Inflammatory macrophage treated with lipopolysaccharide for 1 hour (primary cell): ENCODE measurements around the gene NEUROD2.

Experiments used
- DNase-seq, 2 donors: peaks; one replicate each; pipeline ENCODE4 v3.0.0-alpha.2; 2020 to 2022

NEUROD2 gene

DNA sequence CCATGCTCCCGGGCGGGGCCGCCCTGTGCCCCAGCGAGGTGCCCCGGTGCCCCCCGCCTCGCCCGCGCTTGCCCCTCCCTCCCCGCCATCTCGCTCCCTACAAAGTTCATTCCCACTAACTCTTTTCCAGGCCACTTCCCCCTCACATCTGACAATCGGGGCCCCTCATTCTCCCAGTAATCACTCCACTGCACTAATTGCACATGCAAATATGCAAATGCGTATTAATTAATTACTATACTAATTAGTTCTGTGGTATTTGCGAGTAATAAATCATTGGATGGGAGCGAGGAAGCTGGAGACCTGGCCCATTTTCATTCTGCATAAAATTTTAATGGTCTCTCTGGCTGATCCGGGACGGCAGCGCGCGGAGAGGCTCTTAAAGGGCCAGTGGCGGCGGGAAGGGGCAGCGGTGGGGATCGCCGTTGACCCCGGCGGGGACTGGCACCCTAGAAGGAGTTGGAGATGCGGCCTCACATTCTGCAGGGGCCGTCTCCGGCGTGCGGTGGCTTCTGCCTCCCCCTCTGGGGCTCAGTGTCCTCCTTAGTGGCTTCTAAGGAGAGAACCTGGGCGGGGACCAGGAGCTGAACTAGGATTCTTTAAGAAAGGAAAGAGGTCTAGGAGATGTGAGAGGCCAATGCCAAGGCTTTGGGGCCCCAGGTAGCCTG, 10.7 kb upstream of the NEUROD2 start:
- no peak for DNase-seq

DNA sequence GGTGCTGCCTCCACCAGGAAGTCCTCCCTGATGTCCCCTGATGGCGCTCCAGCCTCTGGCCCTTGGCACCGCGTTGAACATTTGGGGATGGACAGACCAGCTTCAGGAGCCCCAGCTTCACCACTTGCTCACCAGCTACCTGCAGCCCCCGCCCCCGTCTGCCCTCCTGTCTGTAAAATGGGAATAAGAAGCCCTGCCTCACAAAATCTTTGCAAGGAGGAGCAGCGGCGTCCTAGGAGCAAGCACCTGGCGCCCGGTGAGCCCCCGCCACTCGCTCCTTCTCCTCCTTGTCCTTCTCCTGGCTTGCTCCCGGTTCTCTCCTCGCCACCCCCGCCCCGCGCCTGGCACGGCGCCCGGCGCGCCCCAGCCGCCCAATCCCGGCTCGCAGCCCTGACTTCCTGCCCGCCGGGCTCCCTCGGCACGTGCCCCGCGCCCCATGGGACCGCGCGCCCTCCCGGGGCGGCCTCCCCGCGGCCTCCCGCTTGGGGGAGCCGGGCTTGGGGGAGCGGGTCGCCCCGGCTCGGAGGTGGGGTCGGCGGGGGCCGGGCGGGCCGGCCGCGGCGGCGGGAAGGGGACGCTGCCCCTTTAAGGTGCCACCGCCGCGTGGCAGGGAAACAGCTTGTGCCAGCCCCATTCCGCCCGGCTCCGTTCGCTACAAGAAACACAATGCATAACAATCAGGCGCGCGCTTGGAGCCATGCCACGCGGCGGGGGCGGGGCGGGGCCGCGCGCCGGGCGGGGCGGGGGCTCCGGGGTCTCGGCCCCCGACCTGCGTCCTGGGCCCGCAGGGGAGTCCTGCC, 9.9 kb upstream of the NEUROD2 start:
- peak in 1 of 2 donors; percentile 37 for DNase-seq

DNA sequence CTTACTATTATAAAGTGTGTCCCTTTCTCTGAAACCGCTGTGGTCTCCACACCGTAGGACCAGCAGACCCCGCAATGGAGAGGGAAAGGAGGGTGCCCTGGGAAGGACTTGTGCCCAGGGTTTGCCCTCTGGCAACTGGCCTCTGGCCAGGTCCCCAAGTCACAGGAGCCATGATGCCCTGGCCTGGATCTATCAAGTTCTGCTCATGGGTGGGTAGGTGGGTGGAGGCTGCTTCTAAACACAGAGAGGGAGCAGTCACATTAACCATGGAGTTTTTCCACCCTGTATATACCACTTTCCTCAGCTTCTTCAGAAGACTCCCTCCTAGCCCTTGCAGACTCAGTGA, 9.4 kb upstream of the NEUROD2 start:
- no peak for DNase-seq

DNA sequence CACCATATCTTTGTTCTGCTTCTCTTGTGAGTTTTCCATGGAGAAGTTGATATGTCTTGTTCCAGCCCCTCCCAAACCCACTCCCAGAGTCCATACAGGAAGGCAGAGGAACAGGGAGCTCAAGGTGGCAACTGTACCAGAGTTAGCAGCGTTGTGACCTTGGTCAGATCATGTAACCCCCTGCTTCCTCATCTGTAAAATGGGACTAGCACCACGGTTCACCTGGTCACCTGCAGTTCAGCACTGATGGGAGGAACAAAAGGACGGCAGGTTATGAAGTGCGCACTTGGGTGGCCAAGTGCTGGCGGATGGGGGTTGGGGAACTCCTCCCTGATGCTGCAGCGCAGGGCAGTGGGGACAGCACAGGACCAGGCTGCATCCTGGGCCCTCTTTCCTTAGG, 7.7 kb upstream of the NEUROD2 start:
- no peak for DNase-seq

DNA sequence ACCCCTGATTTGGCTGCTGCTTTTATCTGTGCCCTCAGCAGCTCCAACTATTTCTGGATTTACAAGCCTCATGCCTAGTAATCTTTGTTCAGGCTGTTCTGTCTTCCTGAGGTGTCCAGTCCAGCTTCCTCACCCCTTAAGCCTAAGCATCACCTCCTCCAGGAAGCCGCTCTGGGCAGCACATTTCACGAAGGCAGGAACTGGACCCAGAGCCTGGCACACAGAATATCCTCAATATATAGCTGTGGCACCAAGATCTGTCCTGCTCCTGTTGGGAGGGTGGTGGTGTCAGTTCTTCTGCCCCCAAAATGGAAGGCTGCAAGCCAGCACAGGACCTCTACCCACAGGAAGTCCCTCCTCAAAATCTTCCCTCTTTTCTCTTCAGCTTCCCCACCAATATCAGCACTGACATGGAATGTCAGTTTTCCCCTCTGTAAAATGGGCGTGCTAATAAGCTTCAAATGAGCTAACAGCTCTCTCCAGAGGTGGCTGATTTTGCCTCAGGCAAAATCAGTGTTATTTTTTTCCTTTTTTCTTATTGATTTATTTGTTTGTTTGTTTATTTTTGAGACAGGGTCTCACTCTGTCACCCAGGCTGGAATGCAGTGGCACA, 6.9 kb upstream of the NEUROD2 start:
- no peak for DNase-seq

DNA sequence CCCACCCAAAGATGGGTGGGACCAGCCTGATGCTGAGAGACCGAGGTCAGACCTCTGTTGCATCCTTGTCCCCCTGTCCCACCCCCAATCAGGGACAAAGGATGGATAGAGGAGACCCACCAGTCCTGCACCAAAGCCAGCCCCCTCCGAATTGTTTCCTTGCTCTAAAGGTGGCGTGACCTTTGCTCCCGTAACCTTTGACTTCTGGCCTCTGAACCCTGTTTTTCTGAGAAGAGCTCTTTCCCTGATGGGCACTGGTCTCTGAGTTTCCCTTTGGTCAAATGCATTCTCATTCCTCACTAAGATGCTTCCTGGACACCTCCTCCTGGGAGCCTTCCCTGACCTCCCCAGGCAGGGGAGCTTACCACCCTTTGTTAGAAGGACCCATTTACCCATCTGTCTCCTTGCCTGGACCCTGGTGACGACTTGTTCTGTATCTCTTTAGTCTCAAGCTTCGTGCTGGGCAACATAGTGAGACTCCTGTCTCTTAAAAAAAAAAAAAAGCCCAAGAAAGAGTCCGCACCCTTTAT, 5.3 kb upstream of the NEUROD2 start:
- no peak for DNase-seq

DNA sequence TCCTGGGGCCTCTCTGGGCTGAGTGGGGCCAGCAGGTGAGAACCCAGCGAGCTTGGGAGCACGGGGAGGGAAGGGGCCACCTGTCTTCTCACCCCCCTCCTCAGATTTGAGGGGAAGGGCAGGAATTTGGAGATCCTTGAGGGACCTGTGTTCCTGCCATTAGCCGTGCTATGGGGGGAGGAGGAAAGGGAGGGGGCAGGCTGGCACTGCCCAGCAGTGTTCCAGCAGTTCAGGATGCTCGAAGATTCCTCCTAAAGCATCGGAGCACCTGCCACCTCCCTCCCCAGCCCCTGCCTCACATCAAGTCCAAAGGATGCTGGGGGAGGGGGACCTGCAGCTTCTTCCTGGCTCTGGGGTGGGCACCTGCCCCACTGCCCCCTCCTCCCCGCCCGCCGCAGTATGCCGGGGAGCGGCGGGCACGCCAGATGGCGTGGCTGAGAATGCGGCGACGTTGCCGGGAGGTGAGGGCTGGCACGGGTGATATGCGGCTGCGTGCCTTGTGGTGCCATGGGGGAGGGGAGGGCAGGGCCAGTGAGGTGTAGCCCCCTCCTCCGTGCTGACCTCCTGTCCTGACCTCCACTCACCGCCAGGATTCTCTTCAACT, 4.7 kb upstream of the NEUROD2 start:
- no peak for DNase-seq

DNA sequence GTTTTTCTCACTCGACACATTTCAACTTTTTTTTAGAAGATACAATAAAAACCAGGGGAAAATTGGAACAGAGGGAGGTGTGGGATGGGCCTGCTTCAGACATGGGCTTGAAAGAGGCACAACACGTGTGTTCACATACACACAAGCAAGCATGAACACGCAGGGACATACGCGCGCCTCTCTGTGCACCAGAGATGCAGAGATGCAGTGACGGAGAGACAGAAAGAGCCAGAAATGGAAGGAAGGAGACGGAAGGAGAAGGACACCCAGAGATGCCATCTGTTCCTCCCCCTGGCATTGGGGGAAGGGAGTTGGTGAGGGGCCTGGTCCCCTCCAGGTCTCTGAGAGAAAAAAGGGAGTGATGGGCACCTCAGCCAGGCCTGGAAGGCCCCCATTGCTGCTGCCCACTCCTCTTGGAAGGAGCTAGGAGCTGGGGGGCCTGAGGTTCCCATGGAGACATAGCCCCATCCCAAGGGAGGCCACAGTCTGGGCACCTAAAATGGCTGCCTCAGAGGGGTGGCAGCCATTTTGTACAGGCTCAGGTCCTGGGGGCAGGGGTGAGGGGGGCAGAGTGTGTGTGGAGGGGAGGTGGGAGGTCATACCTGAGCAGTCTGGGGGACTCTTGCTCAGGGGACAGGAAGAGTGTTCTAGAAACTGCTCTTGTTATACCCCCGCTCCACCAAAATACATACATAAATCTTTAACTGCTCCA, 3.8 kb upstream of the NEUROD2 start:
- DNase-seq: no peak

DNA sequence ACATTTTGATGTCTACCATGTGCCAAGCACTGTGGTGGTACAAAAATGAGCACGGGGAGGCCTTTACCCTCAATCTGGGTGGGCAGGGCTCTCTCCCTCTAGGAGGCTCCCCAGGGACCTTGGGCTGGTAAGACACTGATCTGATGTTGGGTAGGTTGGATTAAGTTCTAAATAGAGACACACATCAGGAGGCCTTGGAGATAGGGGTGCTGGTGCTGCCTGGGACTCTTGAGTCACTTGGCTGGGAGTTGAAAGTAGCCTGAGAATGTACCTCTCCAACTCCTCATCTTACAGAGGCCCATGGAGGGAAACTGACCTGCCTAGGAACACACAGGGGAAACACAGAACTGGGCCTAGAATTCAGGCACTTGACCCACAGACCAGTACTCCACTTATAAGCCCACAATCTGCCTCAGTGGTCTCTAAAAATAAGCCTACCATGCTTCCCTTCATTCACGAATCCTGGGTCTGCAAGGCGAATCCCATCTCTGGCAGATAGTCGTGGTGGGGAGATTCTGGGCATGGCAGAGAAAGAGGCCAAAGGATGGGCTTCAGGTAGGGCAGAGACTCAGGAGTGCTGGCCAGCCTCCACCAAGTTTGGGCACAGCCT, 1.8 kb upstream of the NEUROD2 start:
- no peak for DNase-seq

DNA sequence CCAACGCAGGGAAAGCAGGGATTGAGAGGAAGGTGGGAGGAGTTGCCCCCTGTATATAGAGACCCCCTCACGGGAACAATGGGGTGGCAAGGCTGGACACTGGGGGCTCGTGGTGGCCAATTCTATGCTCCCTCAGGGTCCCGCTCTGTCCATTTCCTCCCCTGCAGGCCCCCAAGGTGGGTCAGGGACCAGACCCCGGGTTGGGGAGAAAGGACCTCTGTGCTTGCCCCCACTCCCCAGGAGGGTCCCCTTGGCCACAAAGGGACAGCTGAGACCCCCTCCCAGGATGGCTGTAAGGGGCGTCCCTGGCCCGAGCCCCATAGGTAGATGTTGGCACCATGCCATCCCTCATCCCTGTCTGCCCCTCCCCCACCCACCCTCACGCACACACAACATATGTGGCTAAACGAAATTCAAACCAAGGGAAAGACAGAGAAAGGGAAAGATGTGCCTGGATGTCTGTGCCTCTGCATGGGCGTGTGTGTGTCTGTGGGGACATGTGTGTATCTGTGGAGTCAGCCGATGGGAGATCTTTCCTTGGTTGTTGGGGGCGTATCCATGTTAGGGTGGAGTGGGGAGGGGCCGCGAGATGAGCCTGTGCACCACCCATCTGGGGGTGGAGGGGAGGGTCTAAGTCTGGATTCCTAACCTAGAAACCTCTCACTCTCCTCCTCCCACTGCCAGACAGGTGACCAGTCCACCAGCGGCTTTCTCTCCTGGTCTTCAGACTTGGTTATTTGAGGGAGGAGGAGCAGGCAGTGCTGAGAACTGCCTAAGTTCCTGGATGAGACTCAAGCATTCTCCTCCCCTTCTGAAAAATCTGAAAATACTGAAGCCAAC, 642 bp upstream of the NEUROD2 start:
- DNase-seq: no peak

DNA sequence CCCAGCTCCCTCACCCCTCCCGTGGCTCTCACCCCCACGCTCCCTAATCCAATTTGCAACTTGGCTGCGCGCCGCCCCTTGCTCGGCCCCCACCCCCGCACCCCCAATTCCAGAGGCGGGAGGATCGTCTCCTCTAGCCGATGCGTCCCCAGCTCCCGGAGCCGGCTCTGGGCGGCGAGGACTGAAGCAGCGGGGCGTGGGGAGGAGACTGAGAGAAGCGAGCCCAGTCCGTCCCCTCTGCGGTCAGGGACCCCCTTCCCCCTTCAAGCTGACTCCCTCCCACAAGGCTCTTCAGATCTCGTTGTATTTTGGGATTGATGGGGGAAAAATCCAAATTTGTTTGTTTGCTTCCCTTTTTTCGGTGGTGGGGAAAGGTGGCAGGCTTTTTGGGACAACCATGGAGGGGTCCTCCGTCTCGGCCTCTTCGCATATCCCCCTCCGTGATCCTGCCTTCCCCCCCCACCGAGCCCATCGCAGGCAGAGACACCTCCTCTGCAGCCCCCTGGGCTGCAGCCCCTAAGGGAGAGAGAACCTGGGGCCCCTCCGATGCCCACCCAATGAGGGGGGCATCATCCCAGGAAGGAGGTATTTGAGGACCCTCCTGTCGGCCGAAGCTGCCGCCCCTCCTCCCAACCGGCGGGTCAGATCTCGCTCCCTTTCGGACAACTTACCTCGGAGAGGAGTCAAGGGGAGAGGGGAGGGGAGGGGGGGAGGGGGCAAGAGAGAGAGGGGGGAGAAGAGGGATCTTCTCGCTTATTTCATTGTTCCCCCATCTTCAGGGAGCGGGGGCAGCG, 466 bp downstream of the NEUROD2 start:
- DNase-seq: no peak

DNA sequence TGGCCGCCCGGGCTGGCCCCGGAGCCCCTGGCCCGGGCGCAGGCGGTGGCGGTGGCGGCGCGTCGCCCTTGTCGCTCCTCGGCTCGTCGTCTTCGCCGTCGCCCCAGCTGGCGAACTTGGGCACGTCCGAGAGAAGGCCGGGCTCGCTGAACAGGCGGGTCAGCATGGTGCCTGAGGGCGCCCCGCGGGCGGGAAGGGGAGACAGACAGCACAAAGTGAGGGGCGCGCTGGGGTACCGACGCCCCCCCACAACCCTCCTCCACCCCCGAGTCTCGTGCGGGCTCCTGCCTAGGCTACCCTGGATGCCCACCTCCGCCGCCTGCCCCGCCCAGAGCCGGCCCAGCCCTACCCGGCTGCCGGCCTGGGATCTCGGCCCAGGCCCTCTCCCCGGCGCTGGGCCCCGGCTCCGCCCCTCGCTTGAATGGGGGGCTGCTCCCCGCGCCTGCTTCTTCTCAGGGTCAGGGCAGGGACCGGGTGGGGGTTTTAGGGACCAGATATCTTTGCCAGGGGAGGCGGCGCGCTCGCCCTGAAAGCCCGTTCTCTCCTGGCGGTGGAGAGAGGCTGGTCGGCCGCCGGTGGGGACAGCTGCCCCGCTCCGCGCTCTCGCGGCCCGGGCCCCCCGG, 1.2 kb downstream of the NEUROD2 start:
- no peak for DNase-seq

DNA sequence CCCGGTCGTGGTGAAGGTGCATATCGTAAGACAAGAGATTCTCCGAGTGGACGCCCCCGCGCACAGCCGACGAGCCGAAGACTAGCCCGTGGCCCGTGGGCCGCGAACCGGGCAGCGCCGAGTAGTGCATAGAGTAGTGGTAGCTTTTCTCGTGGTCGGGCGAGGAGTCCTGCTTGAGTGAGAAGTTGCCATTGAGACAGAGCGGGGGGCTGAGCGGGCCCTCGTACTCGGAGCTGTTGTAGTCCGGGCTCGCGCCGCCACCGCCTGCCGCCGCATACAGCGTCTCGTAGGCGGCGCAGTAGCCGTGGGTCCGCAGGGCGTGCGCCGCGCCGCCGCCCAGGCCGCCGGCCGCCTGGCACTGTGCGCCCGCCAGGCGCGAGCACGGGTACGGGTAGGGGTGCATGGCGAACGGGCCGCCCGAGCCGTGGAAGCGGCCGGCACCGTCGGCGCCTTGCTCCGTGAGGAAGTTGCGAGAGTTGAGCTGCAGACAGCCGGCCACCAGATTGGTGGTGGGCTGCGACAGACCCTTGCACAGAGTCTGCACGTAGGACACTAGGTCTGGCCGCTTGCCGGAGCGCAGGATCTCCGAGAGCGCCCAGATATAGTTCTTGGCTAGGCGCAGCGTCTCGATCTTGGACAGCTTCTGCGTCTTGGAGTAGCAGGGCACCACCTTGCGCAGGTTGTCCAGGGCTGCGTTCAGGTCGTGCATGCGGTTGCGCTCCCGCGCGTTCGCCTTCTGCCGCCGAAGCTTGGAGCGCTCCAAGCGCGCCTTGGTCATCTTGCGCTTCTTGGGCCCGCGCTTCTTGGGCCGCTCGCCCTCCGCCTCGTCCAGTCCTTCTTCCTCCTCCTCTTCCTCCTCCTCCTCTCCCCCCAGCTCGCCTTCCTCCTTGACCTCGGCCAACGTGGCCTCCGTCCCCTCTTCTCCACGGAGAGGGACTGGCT, 2.0 kb downstream of the NEUROD2 start:
- no peak for DNase-seq

DNA sequence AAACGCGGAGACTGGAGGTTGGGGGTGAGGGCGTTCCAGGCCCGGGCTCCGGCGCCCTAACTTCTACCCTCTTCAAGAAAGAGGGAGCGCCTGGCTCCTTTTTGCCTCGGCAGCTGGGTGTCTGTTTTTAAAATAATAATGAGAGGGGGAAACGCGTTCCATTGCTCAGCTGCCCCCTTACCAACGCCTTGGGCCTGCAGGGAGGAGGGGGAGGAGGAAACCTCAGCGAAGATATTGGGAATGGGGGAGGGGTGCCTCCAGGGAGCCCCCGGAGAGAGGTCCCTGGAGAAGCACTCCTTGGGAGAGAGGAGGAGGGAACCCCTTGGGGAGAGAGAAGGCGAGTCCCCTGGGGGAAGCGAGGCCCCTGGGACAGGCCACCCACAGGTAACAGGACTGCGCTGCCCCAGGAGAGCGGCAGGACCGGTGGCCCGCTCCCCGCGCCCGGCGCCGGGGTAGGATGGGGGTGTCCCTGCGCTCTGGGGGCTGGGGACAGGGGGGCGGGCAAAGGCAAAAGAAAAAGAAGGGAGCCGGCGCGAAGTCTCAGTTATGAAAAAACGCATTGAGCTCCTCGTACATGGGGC, 2.7 kb downstream of the NEUROD2 start:
- no peak for DNase-seq

DNA sequence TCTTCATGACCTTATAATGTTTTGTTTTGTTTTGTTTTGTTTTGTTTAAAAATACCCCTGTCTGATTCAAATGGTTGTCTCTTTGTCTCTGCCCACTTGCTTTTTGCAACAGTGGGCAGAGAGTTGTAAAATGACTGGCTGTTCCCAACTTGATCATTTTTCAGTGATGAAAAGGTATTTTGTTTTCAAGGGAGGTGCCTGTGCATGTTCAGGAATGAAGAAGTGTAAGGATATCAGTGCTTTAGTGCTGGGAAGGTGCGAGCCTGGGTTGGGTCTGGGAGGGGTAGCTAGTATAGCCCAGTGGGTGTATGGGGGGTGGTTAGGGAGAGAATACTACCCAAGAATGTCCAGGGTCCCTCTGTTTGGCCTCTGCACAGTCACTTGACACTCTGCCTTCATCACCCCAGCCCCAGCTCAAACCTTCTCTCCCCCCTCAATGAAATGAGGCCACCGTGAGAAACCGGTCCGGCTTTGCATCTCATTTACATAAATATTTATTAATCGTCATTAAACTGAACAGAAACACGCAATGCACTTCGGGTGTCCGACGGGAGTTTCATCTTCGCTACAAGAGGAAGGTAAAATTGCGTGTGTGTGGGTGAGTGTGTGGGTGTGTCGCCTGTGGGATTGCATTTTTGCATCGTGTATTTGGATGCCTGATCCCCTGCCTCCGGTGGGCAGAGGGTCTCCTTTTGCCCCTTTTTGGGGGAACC, 4.3 kb downstream of the NEUROD2 start:
- peak in 1 of 2 donors; percentile 19 for DNase-seq

DNA sequence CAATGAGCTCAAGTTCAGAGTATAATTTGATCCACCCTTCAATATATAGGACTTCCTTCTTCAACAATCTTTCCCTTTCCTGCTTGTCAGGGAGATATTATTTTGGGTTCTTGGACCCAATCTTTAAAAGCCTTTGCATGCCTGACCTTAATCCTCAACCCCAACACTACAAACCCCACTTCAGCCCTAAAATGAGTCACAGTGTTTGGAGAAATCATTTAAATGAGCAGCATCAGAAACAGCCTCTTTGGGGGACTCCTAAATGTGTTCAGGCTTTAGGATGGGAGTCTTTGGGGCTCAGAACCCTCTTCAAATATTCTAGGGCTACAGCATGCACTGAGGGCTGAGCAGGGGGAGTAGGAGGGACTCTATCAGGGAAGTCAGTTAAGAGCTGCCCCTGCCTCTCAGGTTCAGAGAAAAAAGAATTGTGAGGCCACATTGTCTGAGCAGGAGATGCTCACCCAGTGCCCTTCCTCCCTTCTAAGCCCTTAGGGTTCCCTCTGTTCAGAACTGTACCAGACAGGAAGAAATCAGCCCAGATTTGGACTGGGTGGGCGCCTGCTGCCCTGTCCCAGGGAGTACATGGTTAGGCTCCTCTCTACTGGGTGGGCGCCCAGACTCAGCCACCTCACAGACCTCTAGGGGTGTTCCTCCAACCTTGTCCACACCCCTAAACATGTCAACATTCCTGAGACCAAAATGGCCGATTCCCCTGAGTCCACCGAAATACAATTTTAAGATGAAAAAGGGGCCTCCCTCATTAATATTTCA, 5.0 kb downstream of the NEUROD2 start:
- no peak for DNase-seq
